ENCODE measurements around the gene RXFP4. TPM values are rescaled to one million over a fixed set of nuclear protein-coding genes. Genes with fewer than 3 reads are reported as not detected.
"Not testable (repeated sequence)": the region's sequence is repeated elsewhere in the genome, so short reads cannot be mapped to it uniquely, and the experiment has no call there.

The RXFP4 gene
- total RNA-seq, 1 donor from 2014 or later = not detected

DNA sequence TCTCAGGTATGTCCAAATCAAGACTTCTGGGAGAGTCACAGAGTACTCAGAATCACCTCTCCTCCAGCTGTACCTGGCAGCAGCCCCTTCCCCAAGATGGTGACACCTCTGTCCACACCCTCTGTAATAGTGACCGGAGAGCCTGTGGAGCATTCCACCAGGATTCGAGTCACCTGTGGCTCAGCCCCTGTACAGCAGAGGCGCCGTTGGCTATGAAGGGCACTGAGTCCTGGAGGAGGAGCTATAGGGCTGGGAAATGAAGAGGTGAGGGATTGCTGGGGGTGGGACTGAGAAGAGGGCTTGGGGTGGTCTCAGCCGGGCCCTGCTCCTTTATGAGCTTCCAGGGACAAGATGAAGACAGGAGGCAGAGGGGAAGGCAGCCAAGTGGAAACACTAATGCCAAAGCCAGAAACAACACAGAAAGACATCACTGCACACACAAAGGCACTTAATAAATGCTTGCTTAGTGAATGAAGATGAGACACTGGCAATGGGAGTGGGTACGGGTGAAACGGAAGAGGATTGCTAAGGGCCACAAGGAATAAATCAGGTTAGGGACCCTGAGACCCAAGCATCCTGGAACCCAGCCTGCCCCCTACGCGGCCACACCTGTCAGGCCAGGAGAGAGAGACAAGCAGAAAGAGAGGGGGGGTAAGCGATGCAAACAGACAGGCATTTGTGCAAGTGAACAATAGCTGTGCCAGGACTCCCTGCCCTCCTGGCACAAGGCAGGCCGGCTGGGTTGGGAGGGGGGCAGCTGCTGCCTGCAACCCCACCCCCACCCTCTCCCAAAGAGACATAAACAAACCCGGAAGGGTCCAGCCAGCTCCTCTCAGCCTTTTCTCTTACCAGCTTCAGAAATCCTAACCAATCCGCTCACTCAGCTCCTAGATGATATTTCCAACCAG lies 33.0 kb downstream of the RXFP4 start:
- intact Hi-C loops (cut with DNase I) = loop anchor here (5.0 kb wide), 1 partner anchor 138 kb away; the partner anchor contains the start of gene LMNA
- peak; percentile 57 for DNase-seq (ENCODE audit: low spot score)

DNA sequence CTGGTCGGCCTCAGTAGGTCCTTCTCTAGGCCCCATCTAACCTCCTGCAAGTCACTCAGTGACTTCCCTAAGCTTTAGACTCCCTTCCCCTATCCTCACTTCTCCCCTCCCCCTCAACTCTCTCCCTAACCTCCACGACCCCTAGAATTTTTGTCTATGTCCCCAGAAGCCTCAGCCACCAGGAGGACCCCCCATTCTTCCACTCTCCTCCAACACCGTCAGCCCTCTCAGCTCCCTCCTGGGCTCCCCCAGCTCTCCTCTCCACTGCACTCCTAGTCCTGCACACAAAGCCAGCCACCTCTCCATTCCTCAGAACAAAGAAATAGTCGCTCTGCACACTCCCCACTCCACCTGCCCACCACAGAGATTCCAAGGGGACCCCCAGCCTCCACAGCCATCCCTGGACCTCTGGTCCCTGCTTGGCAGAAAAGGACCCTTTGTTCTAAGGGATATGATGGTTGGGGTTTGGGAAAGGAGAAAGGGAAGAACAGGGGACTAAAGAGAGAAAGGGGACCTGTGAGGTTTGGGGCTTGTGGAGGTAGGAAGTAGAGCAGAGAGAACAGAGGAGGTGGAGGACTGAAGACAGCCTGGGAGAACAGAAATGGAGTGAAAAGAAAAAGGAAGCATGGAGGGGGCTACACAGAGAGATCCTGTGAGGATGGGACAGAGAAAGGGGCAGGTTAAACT lies 34.1 kb downstream of the RXFP4 start:
- DNase-seq (ENCODE audit: low spot score) = no peak
- intact Hi-C loops (cut with DNase I) = loop anchor here (5.0 kb wide), 1 partner anchor 137 kb away; the partner anchor contains the start of gene LMNA

DNA sequence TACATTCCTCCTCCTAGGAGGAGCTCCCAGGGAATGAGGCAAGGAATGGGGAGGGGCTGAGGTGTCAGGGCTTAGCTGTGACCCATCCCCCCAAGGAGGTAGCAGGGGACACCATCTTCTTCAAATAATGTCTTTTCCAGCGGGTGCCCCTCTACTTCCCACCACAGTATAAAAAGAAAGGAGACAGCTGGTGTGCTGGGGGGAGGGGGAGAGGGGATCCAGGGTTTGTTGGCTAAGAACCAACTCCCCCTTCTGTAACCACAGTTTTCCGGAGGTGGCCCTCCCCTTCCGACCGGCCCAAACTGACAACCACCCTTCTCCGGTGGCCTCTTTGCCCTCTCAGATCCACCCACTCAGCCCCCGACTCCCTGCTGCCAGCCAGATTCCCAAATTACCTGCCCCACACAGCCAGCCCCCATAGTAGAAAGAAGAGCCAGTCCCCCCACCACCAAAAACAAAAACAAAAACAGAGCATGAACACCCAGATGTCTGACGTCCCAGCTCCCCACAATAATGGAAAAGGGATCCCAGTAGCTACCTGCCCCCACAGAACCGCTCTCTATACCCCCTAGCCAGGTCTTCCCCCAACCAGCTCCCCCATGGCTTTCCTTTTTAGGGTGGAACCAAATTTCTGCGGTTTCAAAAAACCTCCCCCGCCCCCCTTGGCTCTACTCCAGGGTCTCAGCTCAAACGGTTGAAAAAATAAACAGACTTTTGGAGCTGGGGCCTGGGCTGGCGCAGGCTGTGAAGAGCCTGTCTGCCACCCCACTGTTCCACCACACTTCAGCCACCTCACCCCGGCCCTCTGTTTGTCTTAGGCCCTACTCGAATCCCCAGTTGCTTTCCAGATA lies 34.8 kb downstream of the RXFP4 start:
- intact Hi-C loops (cut with DNase I) = loop anchor here (5.0 kb wide), 1 partner anchor 136 kb away; the partner anchor contains the start of gene LMNA
- no peak for DNase-seq (ENCODE audit: low spot score)

DNA sequence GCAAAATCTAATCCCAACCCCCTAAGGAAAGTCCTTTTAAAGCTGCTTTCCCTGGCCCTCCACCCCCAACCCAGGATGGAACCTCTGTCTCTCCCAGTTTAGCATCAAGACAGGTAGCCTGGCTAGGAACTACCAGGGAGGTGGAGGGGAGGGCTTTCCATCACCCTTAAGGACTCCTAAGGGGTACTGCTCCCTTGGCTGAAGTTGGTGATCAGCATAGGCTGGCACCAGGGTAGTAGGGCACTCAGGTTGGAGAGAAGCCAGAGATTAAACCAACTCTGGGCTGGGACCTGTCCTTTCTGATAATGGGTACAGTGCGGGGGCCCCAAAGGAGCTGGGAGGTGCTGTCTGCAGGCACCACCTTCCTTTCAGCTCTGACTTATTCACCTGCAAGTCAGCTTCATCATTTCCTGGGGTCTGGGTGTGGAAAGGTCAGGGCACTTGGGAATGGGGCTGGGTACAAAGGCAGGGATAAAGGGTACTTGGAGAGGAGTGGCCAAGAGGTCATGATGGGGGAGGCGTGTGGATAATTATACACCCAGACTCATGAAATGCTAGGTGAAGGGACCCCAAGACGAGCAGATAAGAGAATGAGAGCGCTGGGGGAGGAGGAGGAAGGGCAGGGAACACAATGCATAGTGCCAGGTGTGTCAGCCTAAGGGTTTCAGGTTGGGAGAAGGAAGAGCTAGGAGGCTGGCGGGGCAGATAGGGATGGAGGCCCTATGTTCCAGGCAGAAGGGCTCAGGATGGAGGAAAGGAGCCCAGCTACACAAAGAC lies 35.7 kb downstream of the RXFP4 start:
- intact Hi-C loops (cut with DNase I) = loop anchor here (5.0 kb wide), 1 partner anchor 135 kb away; the partner anchor contains the start of gene LMNA
- DNase-seq (ENCODE audit: low spot score) = no peak

DNA sequence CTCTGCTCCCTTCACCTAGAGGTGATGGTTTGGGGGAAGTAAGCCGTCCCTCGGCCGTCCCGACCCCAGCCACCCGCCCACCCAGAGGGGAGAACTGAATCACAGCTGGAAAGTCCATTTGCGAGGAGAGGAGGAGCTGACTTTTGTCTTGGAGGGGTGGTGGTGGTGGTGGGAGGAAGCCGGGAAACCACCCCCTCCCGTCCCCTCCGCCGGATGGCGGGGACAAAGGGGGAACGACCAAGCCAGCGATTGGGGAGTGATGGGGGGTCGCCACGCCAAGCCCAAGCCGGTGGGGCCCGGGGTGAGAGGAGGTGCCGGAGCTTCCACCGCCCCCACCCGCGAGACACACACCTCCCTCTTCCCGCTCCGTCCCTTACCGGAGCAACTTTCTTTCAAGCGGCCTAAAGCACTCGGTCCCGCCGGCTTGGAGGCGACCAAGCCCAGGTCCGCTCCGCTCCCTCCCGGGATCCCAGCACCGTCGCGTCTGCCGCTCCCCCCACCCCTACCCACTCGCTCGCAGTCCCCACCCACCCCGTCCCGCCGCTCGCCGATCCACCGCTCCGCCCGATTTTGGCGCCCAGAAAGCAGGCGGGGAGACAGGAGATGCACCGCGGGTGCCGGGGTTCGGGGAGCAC lies 36.4 kb downstream of the RXFP4 start:
- intact Hi-C loops (cut with DNase I) = loop anchor here (1.0 to 5.0 kb wide), 3 partner anchors 11 to 134 kb away; partner anchors contain the start of gene LMNA
- no peak for DNase-seq (ENCODE audit: low spot score)

DNA sequence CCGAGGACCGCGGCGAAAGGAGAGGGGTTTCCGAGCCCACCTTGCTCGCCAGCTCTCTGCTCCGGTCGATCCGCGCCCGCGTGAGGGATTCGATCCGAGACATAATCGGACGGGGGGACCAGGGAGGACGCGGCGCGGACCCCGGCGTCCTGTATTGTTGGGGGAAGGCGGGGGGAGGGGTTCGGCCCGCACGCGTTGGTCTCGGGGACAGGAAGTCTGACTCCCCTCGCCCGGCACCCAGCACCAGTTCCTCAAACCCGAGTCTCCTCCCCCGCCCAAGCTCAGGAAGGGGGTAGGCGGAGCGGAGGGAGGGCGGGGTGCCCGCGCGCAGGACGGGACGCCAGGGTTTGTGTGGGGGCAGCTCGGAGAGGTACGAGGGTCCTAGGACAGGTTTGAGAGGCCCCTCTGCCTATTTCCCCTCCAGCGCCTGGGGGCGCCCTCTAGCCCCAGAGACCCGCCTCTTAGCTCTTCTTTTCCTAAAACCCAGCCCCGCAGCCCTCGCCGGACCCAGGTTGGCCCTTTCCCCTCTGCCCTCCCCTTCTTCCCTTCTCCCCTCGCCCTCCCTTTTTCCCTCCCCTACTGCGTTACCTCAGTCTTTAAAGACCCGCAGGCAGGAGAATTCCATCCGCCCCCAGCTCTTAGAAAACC lies 37.0 kb downstream of the RXFP4 start, which contains the start of gene ARHGEF2:
Gene ARHGEF2, minus strand, starts transcription at position 223 of the 648 bp plus-strand sequence. Its CDS starts 120 bp downstream, at position 103.
- intact Hi-C loops (cut with DNase I) = loop anchor here (1.0 to 5.0 kb wide), 3 partner anchors 11 to 134 kb away; partner anchors contain the start of gene LMNA
- peak; percentile 94 for DNase-seq (ENCODE audit: low spot score)

DNA sequence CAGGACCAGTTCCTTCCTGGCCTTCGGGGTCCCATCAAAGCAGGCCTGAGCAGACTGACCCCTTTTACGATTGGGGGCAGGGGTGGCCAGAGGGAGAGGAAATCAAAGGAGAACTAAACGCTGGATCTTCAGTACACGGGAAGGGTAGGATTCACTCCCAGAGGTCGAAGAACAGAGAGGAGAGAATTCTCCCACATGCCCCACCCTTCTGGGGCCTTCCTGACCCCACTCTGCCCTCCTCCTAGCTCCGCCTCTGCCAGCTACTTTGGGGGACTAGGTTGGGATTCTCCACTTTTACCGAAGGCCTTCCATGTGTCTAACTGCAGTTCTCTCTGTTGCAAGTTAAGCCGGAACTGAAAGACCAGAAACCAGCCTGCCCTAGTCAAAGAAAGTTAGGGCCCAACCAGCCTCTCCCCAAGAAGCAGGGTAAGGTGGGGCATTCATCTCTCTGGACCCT lies 37.6 kb downstream of the RXFP4 start:
- peak; percentile 75 for DNase-seq (ENCODE audit: low spot score)
- intact Hi-C loops (cut with DNase I) = loop anchor here (1.0 to 5.0 kb wide), 3 partner anchors 12 to 133 kb away; partner anchors contain the start of gene LMNA

DNA sequence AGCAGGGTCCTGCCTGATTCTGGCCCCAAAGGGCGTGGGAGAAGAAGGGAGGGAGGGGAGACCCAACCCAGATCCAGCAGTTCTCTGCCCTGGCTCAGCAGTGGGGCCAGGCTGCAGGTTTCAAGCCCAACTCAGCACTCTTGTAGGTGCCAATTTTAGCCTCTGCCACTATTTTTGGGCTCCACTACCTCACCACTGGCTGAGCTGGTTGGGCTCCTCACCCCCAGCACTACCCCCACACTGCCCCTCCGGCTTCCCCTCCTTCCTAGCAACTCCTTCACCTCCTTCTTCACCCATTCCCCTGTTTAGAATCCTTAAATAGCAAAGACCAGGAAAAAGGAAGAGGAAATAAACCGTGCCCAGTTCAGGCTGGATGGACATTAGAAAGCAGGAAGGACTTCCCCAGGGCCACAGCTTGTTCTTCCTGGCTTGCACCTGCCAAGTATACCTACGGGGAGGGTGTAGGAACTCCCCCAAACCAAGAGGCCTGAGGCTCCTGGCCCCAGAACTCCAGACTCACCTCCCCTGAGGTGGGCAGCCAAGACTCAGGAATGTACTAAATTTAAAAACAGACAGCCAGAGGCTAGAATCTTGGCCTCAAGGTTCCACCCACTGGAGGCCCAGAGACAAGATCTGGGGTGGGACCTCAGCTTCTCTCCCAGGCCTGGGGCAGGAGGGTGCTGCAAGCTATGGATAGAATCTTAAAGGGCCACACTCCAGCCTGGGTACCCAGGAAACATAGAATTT lies 38.3 kb downstream of the RXFP4 start:
- peak; percentile 81 for DNase-seq (ENCODE audit: low spot score)
- intact Hi-C loops (cut with DNase I) = loop anchor here (2.0 to 5.0 kb wide), 2 partner anchors 19 to 133 kb away; partner anchors contain the start of gene LMNA

DNA sequence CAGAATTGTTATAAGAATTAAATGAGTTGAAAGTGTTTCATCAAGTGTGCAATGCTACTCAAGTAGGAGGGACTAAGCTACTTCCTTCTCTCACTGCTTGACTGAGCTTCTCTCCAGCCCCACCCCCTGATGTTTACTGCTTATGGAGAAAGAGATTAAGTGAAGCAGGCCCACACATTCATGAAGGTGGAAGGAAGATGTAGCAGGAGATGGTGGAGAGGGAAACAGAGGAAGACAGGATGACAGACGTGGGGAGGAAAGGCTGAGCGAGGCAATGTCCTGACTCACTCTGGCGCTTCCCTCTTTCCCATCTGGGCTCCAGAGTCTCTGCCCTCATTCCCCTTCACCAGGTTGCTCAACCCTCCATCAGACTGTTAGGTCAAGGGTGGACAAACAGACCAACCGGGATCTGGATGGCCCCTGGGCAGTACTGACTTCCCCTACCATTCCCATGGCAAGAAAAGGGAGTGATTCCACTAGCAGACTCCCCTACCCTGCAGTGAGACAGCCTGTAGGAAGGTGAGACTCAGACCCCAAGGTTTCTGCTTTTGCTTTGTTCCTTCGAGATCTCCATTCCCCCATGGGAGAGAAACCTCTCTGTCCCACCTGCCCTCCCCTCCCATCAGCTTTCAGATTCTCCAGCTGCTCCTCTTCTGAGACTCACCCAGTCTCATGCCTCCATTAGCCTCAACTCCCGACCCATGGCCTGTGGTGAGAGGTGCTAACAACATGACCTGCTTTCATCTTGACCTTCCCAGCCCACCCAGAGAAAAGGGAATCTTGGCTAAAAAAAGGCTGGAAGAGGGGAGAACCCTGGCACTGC lies 40.0 kb downstream of the RXFP4 start:
- DNase-seq (ENCODE audit: low spot score) = peak; percentile 54
- intact Hi-C loops (cut with DNase I) = no loop called here

DNA sequence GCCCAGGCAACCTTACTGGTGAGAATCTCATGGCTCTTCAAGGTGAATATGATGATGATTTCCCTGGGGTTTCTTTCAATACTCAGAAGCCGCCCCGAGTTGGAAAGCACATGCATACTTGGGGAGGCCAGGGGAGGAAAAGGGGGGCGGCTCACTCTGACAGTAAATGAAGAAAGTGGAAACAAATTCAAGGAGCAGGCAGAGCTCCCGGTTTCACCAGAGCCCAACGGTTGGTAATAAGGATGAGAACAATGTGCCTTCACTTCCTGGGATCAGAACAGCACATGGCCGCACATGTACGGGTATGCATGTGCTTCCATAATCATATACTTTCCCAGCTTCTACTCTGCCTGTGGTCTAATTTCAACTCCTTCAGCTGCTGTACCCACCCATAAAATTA lies 40.7 kb downstream of the RXFP4 start:
- no peak for DNase-seq (ENCODE audit: low spot score)
- intact Hi-C loops (cut with DNase I) = no loop called here

DNA sequence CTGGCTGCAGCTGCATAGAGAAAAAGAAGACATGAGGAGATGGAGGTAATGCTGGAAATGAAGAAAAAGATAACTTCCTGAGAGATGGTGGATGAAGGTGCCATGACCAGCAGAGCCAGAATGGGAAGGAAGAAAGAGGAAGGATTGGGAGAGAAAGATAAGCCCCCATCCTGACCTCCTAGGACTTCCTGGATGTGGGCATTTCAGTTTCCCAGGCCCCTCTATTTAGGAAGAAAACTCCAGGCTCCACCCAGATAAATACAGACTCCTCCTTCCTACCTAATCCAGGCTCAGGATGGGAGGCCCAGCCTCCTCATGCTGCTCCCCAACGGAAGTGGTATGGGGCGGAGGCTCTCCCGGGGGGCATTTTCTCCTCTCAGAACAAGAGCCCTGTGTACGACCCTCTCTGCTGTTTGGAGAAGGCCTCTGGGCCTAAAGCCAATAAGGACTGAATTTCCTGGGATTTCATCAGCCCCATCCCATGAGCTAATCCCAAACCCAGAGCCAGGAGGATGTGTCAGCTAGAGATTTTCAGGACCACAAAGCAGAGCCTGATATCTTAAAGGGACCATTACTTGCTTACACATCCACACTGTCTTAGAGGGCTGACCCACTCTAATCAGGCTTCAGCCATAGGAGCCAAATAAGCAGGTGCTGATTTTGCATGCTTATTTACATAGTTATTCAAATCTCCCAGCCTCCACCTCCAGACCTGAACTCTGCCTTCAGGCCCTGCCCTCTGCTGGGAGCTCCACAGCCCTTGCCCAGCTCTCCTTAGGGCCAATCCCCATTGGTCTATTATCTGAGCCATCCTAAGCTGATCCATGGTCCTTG lies 42.0 kb downstream of the RXFP4 start:
- intact Hi-C loops (cut with DNase I) = no loop called here
- no peak for DNase-seq (ENCODE audit: low spot score)

DNA sequence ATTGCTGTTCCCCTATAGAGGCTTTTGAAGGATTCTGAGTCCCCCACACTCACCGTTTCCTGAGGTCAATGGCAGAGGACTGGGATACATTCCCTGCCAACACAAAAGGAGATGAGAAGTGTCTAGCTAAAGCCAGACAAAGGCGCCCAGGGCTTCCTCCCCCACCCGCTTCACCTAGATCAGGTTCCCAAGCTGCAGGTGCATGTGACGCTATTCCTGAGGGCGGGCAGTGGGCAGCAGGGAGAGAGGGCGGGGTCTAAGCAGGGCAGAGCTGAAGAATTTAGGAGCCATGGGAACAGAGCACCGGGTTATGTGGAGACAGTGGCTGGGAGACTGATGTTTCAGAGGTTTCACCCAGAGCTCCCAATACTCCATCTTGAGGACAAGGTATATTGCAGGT lies 42.9 kb downstream of the RXFP4 start:
- intact Hi-C loops (cut with DNase I) = no loop called here
- DNase-seq (ENCODE audit: low spot score) = no peak

DNA sequence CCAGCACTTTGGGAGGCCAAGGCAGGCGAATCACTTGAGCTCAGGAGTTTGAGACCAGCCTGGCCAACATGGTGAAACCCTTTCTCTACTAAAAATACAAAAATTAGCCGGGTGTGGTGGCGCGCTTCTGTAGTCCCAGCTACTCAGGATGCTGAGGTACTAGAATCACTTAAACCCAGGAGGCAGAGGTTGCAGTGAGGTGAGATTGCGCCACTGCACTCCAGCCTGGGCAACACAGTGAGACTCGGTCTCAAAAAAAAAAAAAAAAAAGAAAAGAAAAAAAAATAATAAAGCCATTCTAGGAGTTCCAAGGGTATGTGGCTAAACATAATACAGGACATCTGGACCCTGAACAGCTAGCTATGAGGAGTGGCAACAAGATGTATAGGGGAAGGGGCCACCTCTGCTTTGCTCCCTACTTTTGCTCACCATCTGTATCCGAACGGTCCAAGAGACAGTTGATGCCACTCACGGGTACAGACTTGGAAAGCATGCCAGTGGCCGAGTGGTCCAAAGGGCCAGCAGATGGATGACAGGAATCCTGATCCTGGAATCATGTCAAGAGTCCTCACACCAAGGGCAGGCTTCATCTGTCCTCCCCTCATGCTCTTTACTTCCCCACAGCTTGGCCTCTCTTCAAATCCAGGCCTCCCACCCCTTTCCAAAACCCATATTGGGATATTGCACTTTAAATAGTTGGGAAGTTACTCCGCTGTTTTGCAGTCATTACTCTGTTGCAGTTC lies 43.6 kb downstream of the RXFP4 start:
- intact Hi-C loops (cut with DNase I); DNase-seq (ENCODE audit: low spot score): not testable (repeated sequence)

All from cardiac septum (tissue), 1 donor.